ENCODE results near the gene TMEM129. TPM values are rescaled to one million over a fixed set of nuclear protein-coding genes. Genes with fewer than 3 reads are reported as not detected.

TMEM129 gene
- total RNA-seq, 1 donor from 2014 or later = 14.1 TPM

DNA sequence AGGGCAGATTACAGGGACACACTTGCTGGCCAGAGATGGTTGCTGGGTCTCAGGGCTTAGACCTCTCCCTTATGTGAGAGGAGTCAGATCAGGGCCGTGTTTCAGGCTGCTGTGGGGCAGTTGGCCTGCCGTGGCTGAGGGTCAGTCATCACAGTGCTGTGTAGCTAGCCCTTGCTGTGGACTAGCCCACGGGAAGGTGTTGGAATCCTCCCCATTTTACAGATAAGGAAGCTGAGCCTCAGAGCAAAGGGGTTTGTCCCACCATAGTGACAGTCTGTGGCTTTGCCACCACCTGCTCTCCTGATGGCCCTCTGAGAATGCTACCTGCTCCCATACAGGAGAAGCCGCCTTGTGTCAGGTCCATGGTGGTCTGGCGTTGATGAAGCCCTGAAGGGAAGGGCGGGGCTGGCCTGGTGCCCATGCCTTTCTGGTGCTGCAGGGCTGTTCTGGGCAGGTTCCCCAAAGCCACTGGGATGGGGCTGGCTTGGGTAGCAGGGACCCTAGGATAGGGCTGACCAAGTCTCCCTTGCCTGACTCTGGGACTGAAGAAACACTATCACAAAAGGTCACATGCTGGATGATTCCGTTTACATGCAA lies 34.6 kb downstream of the TMEM129 start:
- Mint-ChIP-seq H3K27ac (peak overlapping the region; percentile 93), H3K9me3 (no peaks in the 10 kb centered on the region), H3K4me1 (peaks cover 15% of the 10 kb centered on the region), H3K4me3 (peak overlapping the region; percentile 59), H3K36me3 (peaks cover 14% of the 10 kb centered on the region), H3K27me3 (ENCODE audit: insufficient read depth, low read depth) (peaks cover 6% of the 10 kb centered on the region)
- no peaks in the 10 kb centered on the region for H3K79me2 ChIP-seq (ENCODE audit: low read depth)
- H3K27me3 ChIP-seq = peaks cover 21% of the 10 kb centered on the region
- H3K27ac ChIP-seq = no peak overlapping the region
- H3K9me3 ChIP-seq (ENCODE audit: low read depth) = no peaks in the 10 kb centered on the region
- DNase-seq (ENCODE audit: low spot score) = no peak
- no peak overlapping the region for H3K4me2 ChIP-seq
- no peak overlapping the region for H3K4me3 ChIP-seq
- H3F3A ChIP-seq (ENCODE audit: low read depth) = peaks cover 41% of the 10 kb centered on the region
- TF ChIP-seq EZH2phosphoT487 (IDR thresholded peaks at IDR 0.05) = no peak
- TF ChIP-seq, protein P1, sequence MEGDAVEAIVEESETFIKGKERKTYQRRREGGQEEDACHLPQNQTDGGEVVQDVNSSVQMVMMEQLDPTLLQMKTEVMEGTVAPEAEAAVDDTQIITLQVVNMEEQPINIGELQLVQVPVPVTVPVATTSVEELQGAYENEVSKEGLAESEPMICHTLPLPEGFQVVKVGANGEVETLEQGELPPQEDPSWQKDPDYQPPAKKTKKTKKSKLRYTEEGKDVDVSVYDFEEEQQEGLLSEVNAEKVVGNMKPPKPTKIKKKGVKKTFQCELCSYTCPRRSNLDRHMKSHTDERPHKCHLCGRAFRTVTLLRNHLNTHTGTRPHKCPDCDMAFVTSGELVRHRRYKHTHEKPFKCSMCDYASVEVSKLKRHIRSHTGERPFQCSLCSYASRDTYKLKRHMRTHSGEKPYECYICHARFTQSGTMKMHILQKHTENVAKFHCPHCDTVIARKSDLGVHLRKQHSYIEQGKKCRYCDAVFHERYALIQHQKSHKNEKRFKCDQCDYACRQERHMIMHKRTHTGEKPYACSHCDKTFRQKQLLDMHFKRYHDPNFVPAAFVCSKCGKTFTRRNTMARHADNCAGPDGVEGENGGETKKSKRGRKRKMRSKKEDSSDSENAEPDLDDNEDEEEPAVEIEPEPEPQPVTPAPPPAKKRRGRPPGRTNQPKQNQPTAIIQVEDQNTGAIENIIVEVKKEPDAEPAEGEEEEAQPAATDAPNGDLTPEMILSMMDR (IDR thresholded peaks at IDR 0.05) = no peak
- no peak for TF ChIP-seq EZH2 (IDR thresholded peaks at IDR 0.05)
- H3K9ac ChIP-seq = no peak overlapping the region
- H4K20me1 ChIP-seq (ENCODE audit: low read depth) = no peaks in the 10 kb centered on the region
- no peaks in the 10 kb centered on the region for H3K36me3 ChIP-seq
- H3K4me1 ChIP-seq = no peaks in the 10 kb centered on the region
- H2AFZ ChIP-seq (replicated peaks) = no peak overlapping the region

DNA sequence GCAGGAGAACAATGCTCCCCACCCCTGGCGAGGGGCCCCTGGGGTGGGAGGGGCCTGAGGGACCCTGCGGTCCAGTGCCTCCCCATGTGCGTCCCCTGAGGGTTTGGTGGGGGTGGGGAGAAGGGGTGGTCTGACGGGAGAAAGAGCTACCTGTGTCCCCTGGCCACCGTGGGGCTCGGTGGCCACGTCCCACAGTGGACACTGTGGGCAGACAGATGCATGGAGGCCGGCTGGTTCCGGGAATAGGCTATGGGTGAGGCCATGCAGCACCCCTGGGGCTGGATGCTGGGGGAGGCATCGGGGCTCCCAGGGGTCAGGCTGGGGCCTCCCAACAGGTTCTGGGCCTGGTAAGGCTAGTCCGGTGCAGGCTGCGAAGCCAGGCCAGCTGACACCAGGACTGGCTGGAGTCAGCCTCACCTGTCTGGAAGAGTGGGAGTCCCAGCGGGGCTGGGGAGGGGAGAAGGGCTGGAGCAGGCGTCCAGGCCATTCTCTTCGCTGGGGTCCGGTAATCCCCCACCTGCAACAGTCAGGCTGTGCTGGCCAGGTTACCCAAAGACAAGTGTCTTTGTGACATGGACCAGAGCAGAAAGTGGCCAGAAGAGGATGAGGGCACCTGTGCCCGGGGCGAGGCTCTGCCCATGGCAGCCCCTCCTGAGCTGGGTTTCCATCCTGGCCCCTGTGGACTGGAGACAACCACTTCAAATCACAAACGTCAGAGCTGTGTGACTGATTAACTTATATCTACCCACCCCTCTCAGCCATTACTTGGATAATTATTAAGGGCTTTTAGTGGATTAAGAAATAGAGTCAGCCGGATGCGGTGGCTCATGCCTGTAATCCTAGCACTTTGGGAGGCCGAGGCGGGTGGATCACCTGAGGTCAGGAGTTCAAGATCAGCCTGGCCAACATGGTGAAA lies 35.6 kb downstream of the TMEM129 start:
- H3K79me2 ChIP-seq (ENCODE audit: low read depth) = no peaks in the 10 kb centered on the region
- no peak overlapping the region for H3K4me3 ChIP-seq
- no peak overlapping the region for H3K9ac ChIP-seq
- H4K20me1 ChIP-seq (ENCODE audit: low read depth) = no peaks in the 10 kb centered on the region
- peaks cover 21% of the 10 kb centered on the region for H3K27me3 ChIP-seq
- no peak overlapping the region for H2AFZ ChIP-seq (replicated peaks)
- H3K9me3 ChIP-seq (ENCODE audit: low read depth) = no peaks in the 10 kb centered on the region
- no peaks in the 10 kb centered on the region for H3K36me3 ChIP-seq
- Mint-ChIP-seq H3K4me1 (peaks cover 15% of the 10 kb centered on the region), H3K9me3 (no peaks in the 10 kb centered on the region), H3K27ac (no peak overlapping the region), H3K36me3 (peaks cover 12% of the 10 kb centered on the region), H3K27me3 (ENCODE audit: insufficient read depth, low read depth) (peaks cover 8% of the 10 kb centered on the region), H3K4me3 (no peak overlapping the region)
- H3K4me1 ChIP-seq = no peaks in the 10 kb centered on the region
- H3K4me2 ChIP-seq = no peak overlapping the region
- peaks cover 41% of the 10 kb centered on the region for H3F3A ChIP-seq (ENCODE audit: low read depth)
- H3K27ac ChIP-seq = no peak overlapping the region
- TF ChIP-seq EZH2phosphoT487 (IDR thresholded peaks at IDR 0.05) = no peak
- TF ChIP-seq EZH2 (IDR thresholded peaks at IDR 0.05) = no peak
- TF ChIP-seq, protein P1 (IDR thresholded peaks at IDR 0.05) = no peak
- no peak for DNase-seq (ENCODE audit: low spot score)

DNA sequence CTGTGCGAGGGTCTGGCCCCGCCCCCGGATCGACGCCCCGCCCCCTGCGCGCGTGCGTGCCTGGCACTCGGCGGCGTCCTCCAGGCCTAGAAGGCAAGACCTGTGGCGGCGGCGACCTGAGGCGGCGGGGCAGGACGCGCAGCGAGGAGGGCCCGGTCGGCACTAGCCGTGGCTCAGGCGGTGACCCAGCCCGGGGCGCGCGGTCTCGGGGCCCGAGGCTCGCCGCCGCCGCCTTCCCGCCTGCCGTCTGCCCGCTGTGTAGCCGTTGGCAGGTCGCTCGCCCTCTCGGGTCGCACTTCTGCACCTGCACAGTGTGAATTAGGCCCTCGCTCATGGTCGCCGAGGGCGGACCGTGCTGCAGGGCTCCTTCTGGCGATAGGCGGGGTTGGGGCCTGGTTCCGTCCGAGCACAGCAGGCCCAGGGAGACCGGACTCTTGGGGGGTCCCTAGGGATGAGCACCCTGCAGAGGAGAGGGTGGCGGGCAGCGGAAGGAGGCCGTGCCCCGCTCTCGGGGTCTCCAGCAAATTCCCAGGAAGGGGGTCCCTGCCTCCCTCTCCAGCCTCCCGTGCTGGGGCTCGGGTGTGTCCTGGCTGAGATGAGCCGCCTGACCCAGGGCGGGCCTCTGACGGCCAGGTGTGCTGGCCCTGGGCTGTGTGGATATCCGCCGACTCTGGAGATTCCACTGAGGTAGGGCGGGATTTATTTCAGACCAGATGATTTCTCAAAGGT lies 36.5 kb downstream of the TMEM129 start:
- H3K9me3 ChIP-seq (ENCODE audit: low read depth) = no peaks in the 10 kb centered on the region
- no peaks in the 10 kb centered on the region for H3K79me2 ChIP-seq (ENCODE audit: low read depth)
- no peak overlapping the region for H3K27ac Mint-ChIP-seq
- peak overlapping the region; percentile 38 for H3K4me3 ChIP-seq
- no peak overlapping the region for H3K9ac ChIP-seq
- H3K36me3 Mint-ChIP-seq = peaks cover 9% of the 10 kb centered on the region
- no peak overlapping the region for H3K27ac ChIP-seq
- peak overlapping the region; percentile 26 for H2AFZ ChIP-seq (replicated peaks)
- TF ChIP-seq EZH2phosphoT487 (IDR thresholded peaks at IDR 0.05) = no peak
- TF ChIP-seq, protein P1 (IDR thresholded peaks at IDR 0.05) = no peak
- no peak for TF ChIP-seq EZH2 (IDR thresholded peaks at IDR 0.05)
- H3K9me3 Mint-ChIP-seq = no peaks in the 10 kb centered on the region
- H4K20me1 ChIP-seq (ENCODE audit: low read depth) = no peaks in the 10 kb centered on the region
- peaks cover 41% of the 10 kb centered on the region for H3F3A ChIP-seq (ENCODE audit: low read depth)
- peak overlapping the region; percentile 73 for H3K4me3 Mint-ChIP-seq
- H3K4me1 Mint-ChIP-seq = peaks cover 15% of the 10 kb centered on the region
- peak overlapping the region; percentile 65 for H3K4me2 ChIP-seq
- no peaks in the 10 kb centered on the region for H3K36me3 ChIP-seq
- no peaks in the 10 kb centered on the region for H3K4me1 ChIP-seq
- peaks cover 21% of the 10 kb centered on the region for H3K27me3 ChIP-seq
- DNase-seq (ENCODE audit: low spot score) = no peak
- peaks cover 8% of the 10 kb centered on the region for H3K27me3 Mint-ChIP-seq (ENCODE audit: insufficient read depth, low read depth)

All from neural progenitor cell (in vitro differentiated cells).